ENCODE data around the gene CPLX4.

DNA sequence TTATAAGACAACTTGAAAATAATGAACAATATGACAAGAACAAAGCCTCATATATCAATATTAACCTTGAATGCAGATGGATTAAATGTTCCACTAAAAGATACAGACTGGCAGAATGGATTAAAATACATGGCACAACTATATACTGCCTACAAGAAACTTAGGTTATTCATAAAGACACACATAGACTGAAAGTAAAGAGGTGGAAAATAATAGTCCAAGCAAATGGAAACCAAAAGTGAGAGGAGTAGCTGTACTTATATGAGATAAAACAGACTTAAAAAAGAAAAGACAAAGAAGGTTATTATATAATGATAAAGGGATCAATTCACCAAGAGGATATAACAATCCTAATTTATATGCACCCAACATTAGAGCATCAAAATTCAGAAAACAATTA lies 22.4 kb upstream of the CPLX4 start:
- TF ChIP-seq POLR2A (IDR thresholded peaks at IDR 0.05; ENCODE audit: low read depth, low read length) (no peak), POLR2AphosphoS5 (IDR thresholded peaks at IDR 0.05; ENCODE audit: low read depth, low read length) (no peak), TAF1 (IDR thresholded peaks at IDR 0.05; ENCODE audit: low read depth, low read length) (no peak), SPI1 (IDR thresholded peaks at IDR 0.05; ENCODE audit: low read depth, low read length) (no peak)

All from GM12891 (cell line).